H1 (cell line): ENCODE measurements around the gene TRIM58. TPM values are rescaled to one million over a fixed set of nuclear protein-coding genes. Genes with fewer than 3 reads are reported as not detected.

Source experiments
- CTCF ChIA-PET: fragments of 300-600 bp; sonication (Branson Sonifier 250); formaldehyde crosslinking; loops from one replicate; lab custom pipeline; 2021; ENCODE audit not compliant: partially characterized antibody; lab: Charles Lee
- POLR2A ChIA-PET: fragments of 300-600 bp; sonication (Branson Sonifier 250); formaldehyde crosslinking; loops from one replicate; lab custom pipeline; 2021; ENCODE audit warnings: inconsistent platforms; ENCODE audit not compliant: partially characterized antibody; lab: Charles Lee
- DNase-seq, 2 experiments: peaks; one replicate each; pipeline versions ENCODE4 v3.0.0 to v3.0.0-alpha.2; 2010 to 2022; ENCODE audit warnings: low spot score in 2 of 2, low read depth in 1 of 2, mixed read lengths in 1 of 2
- FAIRE-seq: peaks from 2 replicates; lab custom pipeline; 2011; peaks lifted over from hg19 to GRCh38; lab: Jason Lieb, UNC
- H2AFZ ChIP-seq: 2 replicates; pipeline ENCODE4 v1.8.1; 2012; ENCODE audit warnings: low read length, inconsistent platforms
- H2AK5ac ChIP-seq: 2 replicates; pipeline ENCODE4 v1.6.1; 2013; ENCODE audit warnings: low read depth, low read length
- H2BK120ac ChIP-seq: replicated peaks from 2 replicates; pipeline ENCODE3; 2013; ENCODE audit warnings: low read depth, low read length, inconsistent platforms
- H2BK12ac ChIP-seq: 2 replicates; pipeline ENCODE4 v1.6.1; 2013; ENCODE audit warnings: low read depth, low read length
- H2BK15ac ChIP-seq: 2 replicates; pipeline ENCODE4 v1.6.1; 2013; ENCODE audit warnings: low read length
- H2BK20ac ChIP-seq: 2 replicates; pipeline ENCODE4 v1.6.1; 2013; ENCODE audit warnings: low read length
- H2BK5ac ChIP-seq: 2 replicates; pipeline ENCODE4 v1.6.1; 2013; ENCODE audit warnings: low read depth, low read length
- H3K14ac ChIP-seq: 2 replicates; pipeline ENCODE4 v1.6.1; 2013; ENCODE audit warnings: inconsistent platforms; ENCODE audit not compliant: insufficient read length
- H3K18ac ChIP-seq: 2 replicates; pipeline ENCODE4 v1.6.1; 2013; ENCODE audit warnings: low read length; ENCODE audit errors: extremely low read depth
- H3K23ac ChIP-seq: 2 replicates; pipeline ENCODE4 v1.6.1; 2013; ENCODE audit warnings: inconsistent platforms; ENCODE audit not compliant: insufficient read length
- H3K23me2 ChIP-seq: 2 replicates; pipeline ENCODE4 v1.6.1; 2013; ENCODE audit warnings: low read depth, low read length
- H3K27ac ChIP-seq: 2 replicates; pipeline ENCODE4 v1.6.1; 2011; ENCODE audit warnings: low read depth, low read length, inconsistent platforms
- H3K27me3 ChIP-seq, 4 experiments: replicated peaks in 1 of 4; 1 replicate in 1 of 4; 2 replicates in 3 of 4; pipeline versions ENCODE4 v1.6.1 to v1.8.1; 2011 to 2013; ENCODE audit warnings: low read length in 3 of 4, mild to moderate bottlenecking in 3 of 4, inconsistent platforms in 2 of 4, mixed read lengths in 2 of 4, moderate library complexity in 1 of 4; ENCODE audit not compliant: control insufficient read depth in 3 of 4, insufficient read depth in 3 of 4; ENCODE audit errors: extremely low read depth in 1 of 4
- H3K36me3 ChIP-seq, 4 experiments: 2 replicates each; pipeline versions ENCODE4 v1.6.1 to v1.8.1; 2011 to 2013; ENCODE audit warnings: mild to moderate bottlenecking in 4 of 4, low read length in 3 of 4, moderate library complexity in 2 of 4, control low read depth in 1 of 4, inconsistent platforms in 1 of 4; ENCODE audit not compliant: insufficient read depth in 4 of 4, control insufficient read depth in 2 of 4
- H3K4ac ChIP-seq: replicated peaks from 2 replicates; pipeline ENCODE3; 2013; ENCODE audit warnings: low read length, low read depth, mixed read lengths, inconsistent platforms; ENCODE audit not compliant: insufficient read length
- H3K4me1 ChIP-seq, 4 experiments: replicated peaks in 1 of 4; 1 replicate in 1 of 4; 2 replicates in 3 of 4; pipeline versions ENCODE4 v1.6.1 to v1.8.1; 2011 to 2013; ENCODE audit warnings: low read length in 3 of 4, inconsistent platforms in 2 of 4, mixed read lengths in 1 of 4; ENCODE audit not compliant: insufficient read depth in 4 of 4, control insufficient read depth in 3 of 4
- H3K4me2 ChIP-seq, 2 experiments: 2 replicates each; pipeline versions ENCODE4 v1.6.1 to v1.8.1; 2011 to 2013; ENCODE audit warnings: low read depth in 2 of 2, low read length in 2 of 2, control low read depth in 1 of 2, inconsistent platforms in 1 of 2, mild to moderate bottlenecking in 1 of 2; ENCODE audit not compliant: insufficient read depth in 1 of 2
- H3K4me3 ChIP-seq, 4 experiments: fragments of 200-600, 300-600 bp in 1 of 4; sonication (generic), shearing (Covaris generic), sonication (Bioruptor Twin) in 1 of 4; 2 replicates each; pipeline versions ENCODE4 v1.5.1 to v1.8.1; 2011 to 2016; ENCODE audit warnings: low read length in 4 of 4, low read depth in 3 of 4, control low read depth in 2 of 4, inconsistent platforms in 2 of 4, mild to moderate bottlenecking in 2 of 4, mixed read lengths in 1 of 4, moderate library complexity in 1 of 4; ENCODE audit not compliant: insufficient read depth in 2 of 4; ENCODE audit errors: extremely low read depth in 1 of 4
- H3K56ac ChIP-seq: replicated peaks from 2 replicates; pipeline ENCODE3; 2013; ENCODE audit warnings: low read depth, mild to moderate bottlenecking, mixed read lengths, low read length, inconsistent platforms; ENCODE audit not compliant: insufficient read length
- H3K79me1 ChIP-seq: 2 replicates; pipeline ENCODE4 v1.6.1; 2013; ENCODE audit warnings: low read depth, low read length, control low read depth
- H3K79me2 ChIP-seq, 2 experiments: 2 replicates each; pipeline versions ENCODE4 v1.6.1 to v1.8.1; 2012 to 2013; ENCODE audit warnings: low read length in 2 of 2, mild to moderate bottlenecking in 2 of 2, inconsistent platforms in 1 of 2; ENCODE audit not compliant: insufficient read depth in 2 of 2, control insufficient read depth in 1 of 2
- H3K9ac ChIP-seq, 4 experiments: replicated peaks in 1 of 4; 1 replicate in 1 of 4; 2 replicates in 3 of 4; pipeline versions ENCODE4 v1.6.1 to v1.8.1; 2011 to 2013; ENCODE audit warnings: low read depth in 3 of 4, low read length in 3 of 4, control low read depth in 2 of 4, mild to moderate bottlenecking in 2 of 4, moderate library complexity in 2 of 4, inconsistent platforms in 1 of 4; ENCODE audit errors: extremely low read depth in 1 of 4
- H3K9me3 ChIP-seq, 2 experiments: 2 replicates each; pipeline versions ENCODE4 v1.6.1 to v1.8.1; 2012 to 2013; ENCODE audit warnings: mild to moderate bottlenecking in 2 of 2, moderate library complexity in 2 of 2, control low read depth in 1 of 2, inconsistent platforms in 1 of 2, low read depth in 1 of 2, low read length in 1 of 2, mixed read lengths in 1 of 2; ENCODE audit not compliant: insufficient read depth in 2 of 2
- H4K20me1 ChIP-seq, 2 experiments: replicated peaks in 1 of 2; 2 replicates each; pipeline versions ENCODE3 to v1.8.1; 2011 to 2013; ENCODE audit warnings: inconsistent platforms in 2 of 2, low read length in 2 of 2, mild to moderate bottlenecking in 1 of 2; ENCODE audit not compliant: insufficient read depth in 2 of 2, control insufficient read depth in 1 of 2
- H4K5ac ChIP-seq: 2 replicates; pipeline ENCODE4 v1.6.1; 2013; ENCODE audit warnings: low read length, low read depth, mixed read lengths, inconsistent platforms; ENCODE audit not compliant: insufficient read length
- H4K8ac ChIP-seq: 2 replicates; pipeline ENCODE4 v1.8.0; 2013; ENCODE audit warnings: mild to moderate bottlenecking, moderate library complexity, low read length, inconsistent platforms; ENCODE audit not compliant: insufficient read depth; ENCODE audit errors: extremely low read depth
- H4K91ac ChIP-seq: replicated peaks from 2 replicates; pipeline ENCODE3; 2013; ENCODE audit warnings: low read length, mixed read lengths, inconsistent platforms; ENCODE audit not compliant: insufficient read length
- BCL11A ChIP-seq, 2 experiments: IDR thresholded peaks; one replicate each; pipeline ENCODE4 v1.6.1; 2011; ENCODE audit warnings: low read depth in 2 of 2, low read length in 2 of 2, mild to moderate bottlenecking in 2 of 2
- CREB1 ChIP-seq: IDR thresholded peaks from 2 replicates; pipeline ENCODE4 v1.6.1; 2012; ENCODE audit warnings: inconsistent platforms
- JUND ChIP-seq: IDR thresholded peaks from 2 replicates; pipeline ENCODE4 v1.6.1; 2011; ENCODE audit warnings: mild to moderate bottlenecking, improper control_type of control experiment, low read length
- PHF8 ChIP-seq: fragments of 200-600 bp; sonication (generic); conservative IDR thresholded peaks from 2 replicates; pipeline ENCODE4 v1.7.1; 2012; ENCODE audit warnings: low read depth, mild to moderate bottlenecking, inconsistent platforms, low read length, moderate library complexity
- SP2 ChIP-seq: IDR thresholded peaks from 2 replicates; pipeline ENCODE4 v1.6.1; 2012; ENCODE audit warnings: mild to moderate bottlenecking, low read length, inconsistent platforms
- WGBS, 2 experiments: shearing (Covaris generic) in 1 of 2; methylation state at CpG; one replicate each; pipeline versions ENCODE4 v1.1.6 to v1.1.7; 2013 to 2015; ENCODE audit warnings: low lambda C conversion rate in 2 of 2, mixed read lengths in 2 of 2, inconsistent platforms in 1 of 2, low coverage in 1 of 2, missing lambda C conversion rate in 1 of 2; ENCODE audit not compliant: insufficient replicate concordance in 2 of 2, insufficient coverage in 1 of 2, insufficient read length in 1 of 2; ENCODE audit errors: extremely low coverage in 1 of 2, missing lambda C conversion rate in 1 of 2; 5-methylcytosine and 5-hydroxymethylcytosine counted together
- polyA plus RNA-seq, 7 experiments: library from polyadenylated mRNA; depleted of rRNA in 3 of 7; stranded (reverse) in 5 of 7; unstranded in 2 of 7; fragments of >200 nt in 5 of 7; fragments of 200-250 nt in 2 of 7; gene quantifications; 1 replicate in 5 of 7; 2 replicates in 1 of 7; 4 replicates in 1 of 7; pipeline versions ENCODE4 v1.2.1 to v1.2.3, GENCODE V29; 2011 to 2013; ENCODE audit warnings: missing spikeins in 2 of 7, mixed read lengths in 2 of 7
- total RNA-seq: library from RNA; stranded (reverse); fragmentation: NEBNext Ultra II Directional; extraction: Animal tissue kit (Norgen Biotek cat#: 25700); gene quantifications from 2 replicates; pipeline ENCODE4 v1.2.1, GENCODE V29; 2021

The TRIM58 gene
- total and polyA plus RNA-seq, 2 of the 8 experiments (the other 6 are each of a cell fraction or from before 2014, with no cell fraction given): 2.8 TPM; not detected in 1

DNA sequence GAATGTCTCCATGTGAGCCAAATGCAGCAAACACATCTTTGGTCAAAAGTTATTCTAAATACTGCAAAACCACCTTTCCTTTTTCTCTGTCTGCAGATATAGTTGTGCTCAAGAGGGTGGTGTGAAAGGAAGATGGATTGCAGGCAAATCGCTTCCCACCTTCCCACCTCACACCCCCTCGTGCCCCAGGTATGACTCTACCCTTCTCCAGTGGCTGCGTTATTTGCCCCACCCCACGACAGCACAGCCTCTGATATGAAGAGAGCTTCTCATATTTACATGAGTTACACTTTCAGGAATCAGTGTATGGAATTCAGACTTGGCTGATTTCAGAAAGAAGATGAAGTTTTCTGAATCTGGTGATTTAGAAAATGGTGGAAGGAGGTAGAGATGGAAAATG, 5.8 kb downstream of the TRIM58 start:
- no peak overlapping the region for H3K4me3 ChIP-seq
- H4K91ac ChIP-seq: no peak overlapping the region
- no peak overlapping the region for H3K23ac ChIP-seq
- H2AFZ ChIP-seq: no peak overlapping the region
- H2AK5ac ChIP-seq: no peak overlapping the region
- H4K20me1 ChIP-seq: no peaks in the 10 kb centered on the region
- no peak for DNase-seq
- H2BK5ac ChIP-seq: no peak overlapping the region
- no peak overlapping the region for H3K4ac ChIP-seq
- H3K27ac ChIP-seq: no peak overlapping the region
- no peaks in the 10 kb centered on the region; a peak in 1 of 7 replicates for H3K4me1 ChIP-seq
- no peak for FAIRE-seq
- H3K14ac ChIP-seq: no peak overlapping the region
- H2BK120ac ChIP-seq: no peak overlapping the region
- H3K23me2 ChIP-seq: no peaks in the 10 kb centered on the region
- no peak overlapping the region for H2BK20ac ChIP-seq
- 69% methylated on average over 4 of the region's 4 CpGs; no CpG with 5 or more reads in 1 of the 2 experiments for WGBS, 2 experiments
- H3K36me3 ChIP-seq: no peaks in the 10 kb centered on the region
- no peak overlapping the region for H3K56ac ChIP-seq
- TF ChIP-seq CREB1 (no peak), BCL11A (IDR thresholded peaks at IDR 0.05; ENCODE audit: low read depth in 2 of 2, low read length in 2 of 2) (no peak), PHF8 (no peak), JUND (no peak), SP2 (no peak)
- no peak overlapping the region for H3K4me2 ChIP-seq
- H2BK15ac ChIP-seq: no peak overlapping the region
- no peaks in the 10 kb centered on the region for H3K79me2 ChIP-seq
- POLR2A ChIA-PET: no interaction called here
- H4K8ac ChIP-seq: no peak overlapping the region
- CTCF ChIA-PET: no interaction called here
- H3K9ac ChIP-seq: no peak overlapping the region
- no peak overlapping the region for H3K18ac ChIP-seq
- H4K5ac ChIP-seq: no peak overlapping the region
- H3K27me3 ChIP-seq: no peaks in the 10 kb centered on the region
- no peaks in the 10 kb centered on the region for H3K79me1 ChIP-seq
- peaks cover 45 to 61% of the 10 kb centered on the region in 2 experiments for H3K9me3 ChIP-seq
- H2BK12ac ChIP-seq: no peak overlapping the region
